CD4-positive, alpha-beta T cell treated with Interleukin-6 for 4 hours (primary cell): ENCODE measurements around the gene COX5A.

Experiments used
- DNase-seq: peaks from one replicate; pipeline ENCODE4 v3.0.0-alpha.2; 2020; ENCODE audit warnings: mixed read lengths

Gene COX5A

DNA sequence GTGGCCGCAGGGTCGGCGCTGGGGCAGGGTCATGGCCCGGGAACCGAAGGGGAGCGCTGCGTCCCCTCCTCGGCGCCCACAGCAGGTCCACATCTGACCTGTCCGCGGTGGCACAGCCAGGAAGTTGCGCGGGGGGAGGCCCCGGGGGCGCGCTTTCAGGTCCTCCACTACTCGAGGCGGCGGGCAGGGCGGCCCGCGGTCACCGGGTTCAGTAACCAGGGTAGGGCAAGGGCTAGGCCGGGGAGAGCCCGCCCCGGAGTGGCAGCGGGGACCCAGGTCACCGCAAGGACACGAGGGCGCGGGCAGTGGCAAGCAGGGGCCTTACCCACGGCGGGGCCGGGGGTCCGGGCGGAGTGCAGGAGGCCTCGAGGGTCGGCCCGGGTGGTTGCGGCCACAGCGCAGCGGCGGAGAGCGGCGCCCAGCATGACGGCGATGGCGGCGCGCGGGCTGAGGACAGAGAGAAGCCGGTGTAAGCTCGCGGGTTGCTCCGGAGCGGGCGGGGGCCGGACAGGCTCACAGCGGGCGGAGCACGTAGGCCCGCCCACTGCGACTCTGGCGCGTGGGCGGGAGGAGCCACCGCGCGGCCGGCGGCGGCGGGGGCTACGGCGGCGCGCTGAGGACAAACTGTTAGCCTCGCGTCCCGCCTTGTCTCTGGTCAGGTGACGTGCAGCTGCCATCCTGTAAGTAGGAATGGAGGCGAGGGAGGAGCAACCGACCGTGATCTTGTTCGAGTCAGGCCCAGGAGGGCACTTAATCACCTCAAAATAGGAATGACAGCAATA lies at the start of gene COX5A:
COX5A (minus strand) TSS at position 484 of the 782 bp plus-strand sequence; CDS start at position 425, 59 bp downstream.
- peak; percentile 92 for DNase-seq

DNA sequence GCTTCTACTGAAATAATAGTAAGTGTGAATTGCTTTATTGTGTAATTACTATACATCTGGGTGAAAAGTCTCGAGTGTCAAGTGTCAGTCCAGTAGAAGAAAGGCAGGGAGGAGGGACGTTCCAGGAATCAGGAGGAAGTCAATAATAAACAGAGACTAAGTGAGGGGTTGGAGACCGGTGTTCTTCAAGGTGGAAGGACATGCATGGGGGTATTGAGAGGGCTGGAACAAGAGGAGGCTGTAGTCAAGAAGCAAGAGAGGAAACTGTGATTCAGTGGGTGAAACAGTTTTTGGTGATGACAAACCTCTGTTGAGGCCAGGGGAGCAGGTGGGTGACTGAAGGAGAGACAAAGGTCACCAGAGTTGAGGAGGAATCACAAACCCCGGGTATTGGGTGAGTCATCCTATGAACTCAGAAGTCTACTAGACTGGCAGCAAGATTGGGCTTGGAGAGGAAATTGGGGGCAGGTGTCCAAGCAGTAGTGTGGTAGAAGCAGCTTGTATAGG lies 45.9 kb upstream of the COX5A start:
- DNase-seq: no peak

DNA sequence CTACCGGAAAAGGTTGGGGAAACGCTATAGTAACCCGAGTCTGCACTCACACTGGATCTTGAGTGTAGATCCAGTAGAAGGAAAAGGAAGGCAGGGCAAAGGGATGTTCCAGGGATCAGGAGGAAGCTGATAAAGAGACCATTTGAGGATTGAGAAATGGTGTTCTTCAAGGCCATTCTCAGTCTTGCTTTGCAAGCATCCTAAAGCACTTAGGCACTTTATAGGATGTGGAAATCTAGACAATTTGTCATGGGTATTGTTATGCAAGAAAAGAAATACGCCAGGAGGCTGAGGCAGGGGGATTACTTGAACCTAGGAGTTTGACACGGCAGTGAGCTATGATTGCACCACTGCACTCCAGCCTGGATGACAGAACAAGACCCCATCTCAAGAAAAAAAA lies 44.3 kb upstream of the COX5A start:
- no peak for DNase-seq

DNA sequence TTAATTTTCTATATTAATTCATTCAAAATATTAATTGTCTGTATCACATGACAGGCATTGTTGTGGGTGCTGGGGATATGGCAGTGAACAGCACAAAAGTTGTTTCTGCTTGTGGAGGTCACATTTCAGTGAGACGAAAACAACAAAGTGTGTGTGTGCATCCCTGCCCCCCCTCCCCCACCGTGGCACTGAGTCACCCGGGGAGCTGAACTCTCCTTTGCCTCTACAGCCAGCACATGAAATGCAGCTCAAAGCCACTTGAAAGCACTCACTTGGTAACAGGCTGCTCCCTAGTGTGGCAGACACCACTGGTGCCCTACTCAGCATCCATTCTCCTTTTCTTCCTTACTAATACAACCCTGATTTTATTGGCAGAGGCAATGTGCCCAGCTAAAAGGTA lies 40.6 kb upstream of the COX5A start:
- DNase-seq: peak; percentile 37

DNA sequence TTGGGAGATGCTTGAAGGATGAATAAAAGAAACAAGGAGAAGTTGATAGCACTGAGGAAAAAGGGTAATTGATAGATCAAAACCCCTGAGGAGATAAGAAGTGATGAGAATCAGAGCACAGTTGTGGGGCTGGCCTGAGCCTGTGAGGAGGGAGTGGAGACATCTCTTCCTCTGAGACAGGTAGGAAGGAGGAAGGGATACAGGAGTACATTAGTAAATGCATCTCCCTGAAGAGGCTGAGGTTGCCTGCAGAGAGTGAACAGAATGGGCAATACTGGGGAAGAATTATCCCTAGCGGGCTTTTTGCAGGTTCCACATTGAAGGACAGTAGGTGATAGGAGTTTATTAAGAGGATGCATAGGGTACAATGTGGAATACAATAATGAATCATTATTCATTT lies 40.2 kb upstream of the COX5A start:
- no peak for DNase-seq

DNA sequence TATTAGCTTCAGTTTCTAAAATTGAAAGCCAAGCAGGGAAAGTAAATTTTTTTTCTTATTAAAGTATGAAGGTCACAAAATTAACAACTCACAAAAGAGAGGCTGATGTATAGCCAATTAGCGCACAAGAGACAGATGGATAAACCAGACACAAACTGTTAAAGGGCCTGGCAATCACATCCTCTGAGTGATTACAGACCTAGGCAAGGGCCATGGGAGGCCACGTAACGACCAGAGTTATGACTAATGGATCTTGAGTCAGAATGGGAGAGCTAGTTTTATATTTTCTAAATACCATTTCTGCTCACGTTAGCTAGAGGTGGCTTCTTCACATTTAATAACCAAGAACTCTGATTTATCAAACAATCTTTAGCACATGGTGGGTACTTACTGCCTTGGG lies 39.7 kb upstream of the COX5A start:
- DNase-seq: no peak

DNA sequence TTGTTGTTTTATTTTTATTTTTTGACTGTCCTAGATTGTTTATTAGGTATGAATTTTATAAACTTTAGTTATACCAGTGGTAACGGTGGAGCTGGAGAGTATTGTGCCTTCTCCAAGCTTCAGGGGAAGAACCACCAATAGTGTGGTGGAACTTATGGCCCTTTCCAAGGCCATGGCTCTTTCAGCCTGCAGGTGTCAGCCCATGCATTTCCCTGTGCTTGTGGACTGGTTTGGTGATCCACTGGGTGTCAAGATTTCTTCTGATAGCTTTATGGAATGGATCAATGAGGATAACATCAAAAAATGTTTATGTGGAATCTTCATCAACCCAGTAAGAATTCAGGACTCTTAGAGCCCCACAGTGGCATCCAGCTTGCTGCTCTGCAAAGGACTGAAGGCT lies 38.3 kb upstream of the COX5A start:
- DNase-seq: no peak

DNA sequence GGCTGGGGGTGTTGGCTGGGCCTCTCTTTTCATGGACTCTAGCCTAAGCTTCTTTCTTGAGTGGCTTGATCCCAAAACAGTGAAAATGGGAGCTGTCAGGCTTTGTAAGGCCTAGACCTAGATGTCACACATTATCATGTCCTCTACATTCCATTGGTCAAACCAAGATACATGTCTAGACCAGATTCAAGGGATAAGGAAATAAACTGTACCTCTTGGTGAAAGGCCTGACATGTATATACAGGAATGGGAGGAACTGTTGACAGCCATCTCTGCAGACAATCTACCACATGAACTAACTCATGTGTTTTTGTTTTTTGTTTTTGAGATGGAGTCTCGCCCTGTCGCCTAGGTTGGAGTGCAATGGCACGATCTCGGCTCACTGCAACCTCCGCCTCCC lies 29.8 kb upstream of the COX5A start:
- DNase-seq: no peak

DNA sequence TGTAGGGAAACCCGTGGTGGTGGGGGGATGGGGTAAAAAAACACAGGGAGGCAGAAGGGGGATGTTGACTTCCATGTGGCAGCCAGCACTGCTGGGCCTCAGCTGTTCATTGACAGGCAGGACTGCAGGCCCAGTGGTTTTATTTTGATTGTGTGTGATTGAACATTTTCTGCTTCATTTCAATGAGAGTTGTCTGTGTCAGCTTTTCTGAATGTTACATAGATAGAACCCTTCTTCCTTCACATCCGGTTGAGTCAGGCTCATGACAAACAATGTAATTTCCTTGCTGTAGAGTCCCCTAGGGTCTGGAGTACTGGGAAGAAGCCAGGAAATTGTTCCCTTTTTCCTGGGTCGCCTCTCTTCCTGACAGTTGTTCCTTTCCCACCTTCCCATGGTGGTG lies 26.9 kb upstream of the COX5A start:
- DNase-seq: no peak

DNA sequence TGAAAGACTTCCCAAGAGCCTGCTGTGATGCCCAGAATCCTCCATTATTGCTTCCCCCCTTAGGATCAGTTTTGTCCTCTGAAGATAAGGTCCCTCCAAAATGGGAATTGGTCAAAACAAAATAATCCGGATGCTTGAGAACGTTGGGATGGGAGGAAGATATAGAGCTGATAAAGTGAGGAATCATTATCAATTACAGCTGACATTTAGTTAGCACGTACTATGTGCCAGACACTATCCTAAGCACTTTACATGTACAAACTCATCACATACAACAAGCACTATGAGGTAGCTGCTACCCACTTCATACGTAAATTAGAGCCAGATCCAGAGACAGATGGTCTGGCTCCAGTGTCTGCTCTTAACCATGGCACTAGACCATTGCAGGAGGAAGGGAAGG lies 25.3 kb upstream of the COX5A start:
- no peak for DNase-seq

DNA sequence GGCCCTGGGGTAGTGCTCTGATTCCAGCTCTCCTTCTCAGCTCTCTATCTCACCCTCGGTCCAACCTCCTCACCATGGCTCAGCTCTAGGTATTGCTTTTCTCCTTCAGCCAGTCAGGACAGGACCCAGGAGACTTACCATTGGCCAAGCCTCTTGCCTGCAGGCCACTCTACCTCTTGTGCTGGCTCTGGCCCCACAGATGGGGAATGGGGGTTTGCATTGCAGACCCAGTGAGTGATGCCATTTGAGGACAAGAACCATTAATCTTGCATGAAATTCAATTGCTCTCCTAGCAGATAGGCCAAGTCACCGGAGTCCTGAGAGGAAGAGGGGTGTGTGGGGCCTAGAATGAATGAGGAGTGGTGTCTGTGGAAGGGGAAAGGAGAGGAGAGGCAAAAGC lies 24.8 kb upstream of the COX5A start:
- DNase-seq: no peak

DNA sequence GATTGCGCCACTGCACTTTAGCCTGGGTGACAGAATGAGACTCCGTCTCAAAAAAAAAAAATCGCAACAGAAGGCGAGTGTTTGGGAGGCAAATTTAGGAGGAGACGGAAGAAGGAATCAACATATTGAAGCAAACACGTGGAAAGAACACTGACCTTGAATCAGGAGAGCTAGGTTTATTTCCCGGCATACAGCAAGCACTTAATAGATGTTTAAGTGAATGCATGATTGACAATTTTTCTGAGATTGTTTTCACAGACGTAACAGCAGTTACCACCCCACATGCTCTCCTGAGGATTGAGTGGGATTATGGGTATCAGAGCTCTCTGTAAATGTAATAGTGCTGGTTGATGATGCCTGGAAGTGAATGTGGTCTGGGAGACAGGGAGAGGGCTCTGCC lies 24.3 kb upstream of the COX5A start:
- DNase-seq: no peak

DNA sequence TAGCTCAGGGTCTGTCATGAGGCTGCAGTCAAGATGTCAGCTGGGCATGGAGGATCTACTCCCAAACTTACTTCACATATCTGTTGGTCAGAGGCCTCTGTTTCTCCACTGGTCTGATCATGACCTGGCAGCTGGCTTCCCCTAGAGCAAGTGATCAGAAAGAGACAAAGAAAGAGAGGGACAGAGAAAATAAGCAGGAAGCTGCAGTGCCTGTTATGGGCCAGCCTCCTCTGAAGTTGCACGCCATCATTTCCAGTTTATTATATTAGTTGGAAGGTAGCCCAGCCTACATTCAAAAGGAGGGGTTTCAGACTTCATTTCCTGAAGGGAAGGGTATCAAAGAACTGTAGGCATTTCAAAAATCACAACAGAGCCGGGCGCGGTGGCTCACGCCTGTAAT lies 23.7 kb upstream of the COX5A start:
- no peak for DNase-seq

DNA sequence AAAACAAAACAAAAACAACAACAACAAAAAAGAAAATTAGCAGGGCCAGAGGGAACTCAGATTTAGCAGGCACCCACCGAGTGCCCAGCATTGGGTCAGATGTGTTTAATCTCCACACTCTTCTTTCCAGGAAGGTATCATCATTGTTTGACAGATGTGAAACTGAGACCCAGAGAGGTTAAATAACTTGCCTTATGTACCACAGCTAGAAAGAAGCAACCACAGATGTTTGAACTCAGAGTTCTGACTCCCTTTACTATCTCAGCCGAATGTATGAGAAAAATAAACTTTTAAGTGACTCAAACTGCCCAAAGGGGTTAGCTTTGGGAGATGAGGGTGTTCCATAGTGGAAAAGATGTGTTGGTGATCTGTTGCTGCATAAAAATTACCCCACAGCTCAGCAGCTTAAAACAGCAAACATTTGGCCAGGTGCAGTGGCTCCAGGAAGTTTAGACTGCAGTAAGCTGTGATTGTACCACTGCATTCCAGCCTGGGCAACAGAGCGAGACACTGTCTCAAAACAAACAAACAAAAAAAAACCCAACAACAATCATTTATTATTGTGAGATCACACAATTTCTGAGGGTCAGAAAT lies 23.2 kb upstream of the COX5A start:
- DNase-seq: no peak

DNA sequence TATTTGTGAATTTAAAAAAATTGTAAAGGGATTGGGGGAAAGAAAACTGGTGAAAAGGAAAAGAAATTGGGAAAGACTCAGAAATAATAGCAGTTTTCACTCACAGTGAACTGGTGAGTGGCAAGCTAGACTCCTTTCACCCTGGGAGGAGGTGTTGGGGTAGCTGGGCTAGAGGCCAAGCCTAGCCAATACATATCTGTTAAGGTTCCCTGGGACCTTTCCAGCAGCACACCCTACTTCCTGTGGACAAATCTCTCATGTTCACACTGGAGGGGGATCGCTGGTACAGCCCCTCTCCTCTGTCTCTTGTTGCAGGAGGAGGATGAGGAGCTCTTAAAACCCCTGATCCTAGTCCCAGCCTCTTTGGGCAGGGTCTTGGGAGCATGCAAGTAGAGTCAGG lies 22.4 kb upstream of the COX5A start:
- no peak for DNase-seq

DNA sequence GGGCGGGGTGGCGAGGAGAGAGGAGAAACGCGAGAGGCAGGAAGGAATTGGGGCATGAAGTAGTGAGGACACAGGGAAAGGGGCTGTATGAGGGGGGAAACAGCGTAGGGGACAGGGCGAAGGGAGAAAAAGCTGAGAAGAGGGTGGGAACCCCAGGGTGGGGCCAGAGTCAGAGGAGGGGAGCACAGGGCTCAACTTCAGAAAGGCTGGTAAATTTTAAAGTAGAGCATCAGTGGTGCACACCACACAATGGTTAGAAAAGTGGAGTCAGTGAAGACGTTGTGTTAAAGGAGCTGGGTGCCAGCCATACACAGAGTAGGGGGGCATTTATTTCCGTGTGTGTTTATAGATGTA lies 21.7 kb upstream of the COX5A start:
- DNase-seq: no peak

DNA sequence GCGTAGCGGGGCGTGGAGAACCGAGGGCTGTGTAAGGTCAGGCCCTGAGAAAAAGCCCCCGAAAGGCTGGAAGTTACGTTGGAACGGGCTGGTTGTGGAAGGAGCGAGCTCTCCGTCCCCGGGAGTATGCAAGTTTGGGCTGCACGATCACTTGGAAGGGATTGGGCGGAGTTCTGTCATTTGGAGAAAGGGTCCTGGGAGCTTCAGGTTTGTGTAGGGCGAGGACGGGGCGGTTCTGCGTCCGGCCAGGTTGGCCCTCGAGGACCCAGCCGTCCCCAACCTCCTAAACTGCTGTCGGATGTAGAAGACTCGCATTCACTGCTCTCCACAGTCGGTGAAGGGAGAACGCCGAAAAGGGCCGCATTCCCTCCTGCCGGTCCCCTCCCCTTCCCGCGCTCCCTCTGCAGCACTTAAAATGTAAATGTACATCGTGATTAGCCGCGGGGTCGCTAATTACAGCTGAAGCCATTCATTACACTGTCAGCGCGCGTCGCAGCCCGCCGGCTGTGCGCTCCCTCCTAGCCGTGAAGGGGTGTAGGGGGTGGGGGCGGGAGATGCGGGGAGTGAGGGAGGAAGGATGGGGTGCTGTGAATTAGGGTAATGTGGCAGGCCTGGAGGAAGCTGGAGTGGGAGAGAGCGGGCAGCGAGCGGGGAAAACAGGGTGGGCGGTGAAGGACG lies 21.2 kb upstream of the COX5A start:
- no peak for DNase-seq

DNA sequence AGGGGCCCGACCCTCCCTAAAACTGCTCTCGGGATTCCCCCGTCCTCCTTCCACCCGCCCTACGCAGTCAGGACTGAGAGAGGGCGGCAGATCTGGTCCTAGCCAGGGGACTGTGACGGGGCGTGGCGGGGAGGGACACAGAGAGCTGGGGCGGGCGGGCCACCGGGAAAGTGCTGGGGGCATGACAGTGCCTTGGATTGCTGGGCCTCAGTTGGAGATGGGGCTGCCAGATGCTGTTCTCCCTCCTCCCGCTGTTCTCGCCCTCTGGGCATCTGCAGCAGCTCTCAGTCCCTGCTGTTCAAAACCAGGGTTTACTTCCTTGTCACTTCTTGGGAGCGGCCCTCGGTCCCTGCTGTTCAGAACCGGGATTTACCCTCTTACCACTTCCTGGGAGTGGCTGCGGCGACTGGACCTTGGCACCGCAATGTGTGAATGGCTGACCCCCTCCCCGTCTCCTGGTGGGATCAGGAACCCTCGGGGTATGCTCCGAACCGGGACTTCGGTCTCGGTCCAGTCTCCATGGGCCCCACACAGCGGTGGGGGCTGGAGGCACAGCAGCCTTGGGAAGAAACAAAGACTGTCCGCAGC lies 20.5 kb upstream of the COX5A start:
- peak; percentile 7 for DNase-seq

DNA sequence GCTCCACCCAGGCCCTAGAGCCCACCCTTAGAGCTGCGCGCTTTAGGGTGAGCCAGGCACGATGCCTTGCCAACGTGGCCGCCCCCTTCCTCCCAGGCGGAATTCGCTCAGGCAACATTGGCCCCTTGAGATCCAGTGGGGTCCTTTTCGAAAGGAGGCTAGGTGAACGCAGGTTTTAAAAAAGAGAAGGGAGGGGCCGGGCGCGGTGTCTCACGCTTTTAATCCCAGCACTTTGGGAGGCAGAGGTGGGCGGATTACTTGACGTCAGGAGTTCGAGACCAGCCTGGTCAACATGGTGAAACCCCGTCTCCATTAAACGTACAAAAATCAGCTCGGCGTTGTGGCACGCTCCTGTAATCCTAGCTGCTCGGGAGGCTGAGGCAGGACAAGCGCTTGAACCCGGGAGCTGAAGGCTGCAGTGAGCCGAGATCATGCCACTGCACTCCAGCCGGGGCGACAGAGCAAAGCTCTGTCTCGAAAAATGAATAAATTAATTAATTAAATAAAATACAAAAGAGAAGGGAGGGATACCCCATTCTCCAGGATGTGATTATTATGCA lies 19.7 kb upstream of the COX5A start:
- peak; percentile 13 for DNase-seq

DNA sequence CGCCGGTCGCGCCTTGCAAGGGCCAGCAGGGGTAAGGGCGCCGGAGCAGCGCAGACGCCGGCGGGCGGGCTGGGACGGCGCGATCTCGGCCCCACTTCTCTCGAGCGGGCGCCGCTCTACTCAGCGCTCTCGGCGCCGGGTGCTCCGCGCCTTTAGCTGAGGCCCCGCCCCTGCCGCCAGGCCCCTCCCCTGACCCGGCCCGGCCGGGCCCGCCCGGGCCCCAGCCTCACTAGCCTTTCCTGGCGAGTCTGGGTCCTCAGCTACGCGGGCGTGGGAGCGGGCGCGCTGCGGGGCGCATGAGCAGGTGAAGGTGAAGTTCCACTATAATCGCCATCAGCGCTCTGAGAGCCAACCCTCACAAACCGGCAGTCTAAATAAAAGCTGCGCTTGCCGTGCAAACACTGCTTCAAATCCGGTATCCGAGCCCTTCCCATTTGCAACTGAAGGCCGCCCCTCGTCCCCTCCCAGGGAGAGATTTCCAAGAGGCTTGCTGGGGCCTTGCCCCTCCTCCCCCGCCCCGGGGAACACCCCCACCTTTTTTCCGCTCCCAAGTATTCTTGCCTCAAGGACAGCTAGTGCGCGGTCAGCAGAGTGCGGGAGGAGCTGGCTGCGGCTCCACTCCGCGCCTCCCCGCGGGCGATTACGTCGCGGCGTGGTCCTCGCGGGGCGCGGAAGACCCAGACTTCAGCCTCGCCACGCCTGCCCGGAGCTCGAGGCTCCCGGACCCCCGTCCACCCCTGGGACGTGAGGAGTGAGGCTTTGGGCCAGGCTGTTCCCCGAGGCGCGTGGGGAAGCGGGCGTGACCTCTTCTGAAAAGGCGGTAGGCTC lies 19.0 kb upstream of the COX5A start, which contains the start of gene RPP25:
RPP25 (minus strand) TSS at position 125 of the 828 bp plus-strand sequence. CDS start 189 bp downstream, outside the sequence.
- DNase-seq: peak; percentile 79

DNA sequence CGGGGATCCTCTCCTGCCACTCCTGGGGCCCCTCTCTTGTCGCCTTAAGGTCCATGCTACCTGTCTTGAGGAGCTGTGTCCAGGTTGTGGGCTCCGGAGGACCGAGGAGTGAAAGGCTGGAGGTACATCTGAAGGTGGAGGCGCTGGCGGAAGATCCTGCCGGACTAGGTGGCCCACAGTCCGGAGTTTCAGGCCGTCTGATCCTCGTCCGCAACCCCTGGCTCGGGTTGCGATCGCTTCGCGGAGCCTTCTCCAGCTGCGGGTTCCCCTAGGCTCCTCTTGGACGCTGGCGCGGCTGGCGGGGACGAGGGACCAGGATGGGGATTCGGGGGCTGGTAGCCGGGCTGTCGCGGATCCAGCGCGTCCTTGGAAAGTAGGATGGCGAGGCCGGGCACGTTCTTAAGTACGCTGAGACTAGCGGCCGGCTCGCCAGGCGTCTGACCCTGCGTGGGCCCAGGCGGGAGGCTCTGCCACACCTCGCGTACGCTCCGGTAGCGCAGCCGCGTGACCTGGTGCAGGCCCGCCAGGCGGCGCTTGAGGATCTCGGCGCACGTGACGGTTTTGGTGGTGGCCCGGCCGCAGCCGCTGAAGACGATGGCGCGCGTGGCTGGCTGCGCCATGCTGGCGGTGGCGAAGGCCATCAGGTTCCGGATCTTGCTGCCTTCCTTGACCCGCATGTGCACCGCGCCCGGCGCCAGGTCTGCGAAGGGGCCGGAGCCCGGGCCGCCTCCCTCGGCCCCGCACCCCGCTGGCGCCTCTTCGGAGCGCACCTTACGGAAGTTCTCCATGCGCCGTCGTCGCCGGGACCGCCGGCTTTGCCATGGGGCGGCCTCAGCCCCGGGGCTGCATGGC lies 18.1 kb upstream of the COX5A start:
- DNase-seq: peak; percentile 76
